HG02870 (cell line): Measurements from ENCODE around the gene GSN.

Source experiments
- ATAC-seq: cut with Tn5 transposase; IDR thresholded peaks from one replicate; pipeline ENCODE4 v1.9.1; 2021; ENCODE audit warnings: mild to moderate bottlenecking, moderate library complexity; ENCODE audit not compliant: unreplicated experiment

The GSN gene

GRCh38 chr9:121368745-121369144, 100.8 kb downstream of the GSN start:
- no peak for ATAC-seq

- ATAC-seq: peak; percentile 55
These were observed 101.8 kb downstream of the GSN start, which contains the start of gene STOM for GRCh38 chr9:121369595-121370265. Gene STOM (minus strand): TSS chr9:121370250. CDS start chr9:121370187, 63 bp downstream.

- no peak for ATAC-seq
These were observed 103.6 kb downstream of the GSN start for GRCh38 chr9:121371495-121372061.

- no peak for ATAC-seq
These were observed 104.5 kb downstream of the GSN start for GRCh38 chr9:121372239-121373010.

GRCh38 chr9:121373011-121373729, 105.2 kb downstream of the GSN start:
- no peak for ATAC-seq

GRCh38 chr9:121376214-121376830, 108.4 kb downstream of the GSN start:
- ATAC-seq: no peak

GRCh38 chr9:121380846-121381245, 112.9 kb downstream of the GSN start:
- ATAC-seq: no peak
